Right lobe of liver (tissue), 6 donors: ENCODE data around the gene KCNMA1. TPM values are rescaled to one million over a fixed set of nuclear protein-coding genes. Genes with fewer than 3 reads are reported as not detected.

Experiments
- ATAC-seq, 4 donors: fragments of 200-7000 bp; cut with Tn5 transposase; one replicate each; pipeline ENCODE4 v1.9.1; 2020; ENCODE audit warnings: mild to moderate bottlenecking in 4 of 4, moderate library complexity in 4 of 4
- DNase-seq, 3 donors: peaks; one replicate each; pipeline ENCODE4 v3.0.0-alpha.2; 2020
- H3K27ac ChIP-seq, 3 donors: fragments of 200-600 bp; one replicate each; pipeline ENCODE4 v1.8.0; 2022
- H3K27me3 ChIP-seq, 2 donors: fragments of 200-600 bp; one replicate each; pipeline ENCODE4 v1.8.0; 2022
- H3K36me3 ChIP-seq, 4 donors: fragments of 200-600 bp; sonication (generic) in 1 of 4; one replicate each; pipeline versions ENCODE4 v1.5.1 to v1.8.0; 2017 to 2022; ENCODE audit warnings: control low read depth in 1 of 4
- H3K4me1 ChIP-seq, 4 donors: fragments of 200-600 bp; sonication (generic) in 1 of 4; one replicate each; pipeline versions ENCODE4 v1.5.1 to v1.8.0; 2017 to 2022; ENCODE audit warnings: control low read depth in 1 of 4
- H3K4me3 ChIP-seq, 3 donors: fragments of 200-600 bp; one replicate each; pipeline ENCODE4 v1.8.0; 2022
- H3K9me3 ChIP-seq, 4 donors: fragments of 200-600 bp; sonication (generic) in 1 of 4; one replicate each; pipeline versions ENCODE4 v1.5.1 to v1.8.0; 2017 to 2022; ENCODE audit warnings: control low read depth in 1 of 4
- POLR2A ChIP-seq: fragments of 450-650 bp; IDR thresholded peaks from one replicate; pipeline ENCODE4 v1.6.1; 2017; ENCODE audit warnings: antibody characterized with exemption, mild to moderate bottlenecking
- WGBS: methylation state at CpG from one replicate; pipeline ENCODE4 v1.1.6; 2018; ENCODE audit warnings: low coverage, low lambda C conversion rate; ENCODE audit not compliant: insufficient coverage; ENCODE audit errors: missing lambda C conversion rate; 5-methylcytosine and 5-hydroxymethylcytosine counted together
- intact Hi-C, 2 donors: fragments of 100-400 bp; cut with DNase I; formaldehyde crosslinking; loops; one replicate each; pipeline versions ENCODE4 v1.11.2 to v1.14.1; 2022
- total RNA-seq, 6 experiments: library from RNA; depleted of rRNA in 2 of 6; stranded (reverse); fragments of >200 nt in 2 of 6; fragmentation: NEBNext Ultra II Directional in 3 of 6; extraction: Animal tissue kit (Norgen Biotek cat#: 25700) in 3 of 6; gene quantifications; one replicate each; pipeline versions ENCODE4 v1.1.0 to v1.2.4, GENCODE V29; 2016 to 2023
- TF ChIP-seq, protein P1 (sequence below), 4 donors: fragments of 200-600 bp in 3 of 4; fragments of 450-650 bp in 1 of 4; IDR thresholded peaks; one replicate each; pipeline versions ENCODE4 v1.5.1 to v1.8.0; 2016 to 2022; ENCODE audit warnings: antibody characterized with exemption in 4 of 4, mild to moderate bottlenecking in 2 of 4
- donor health status: DM: no; HTN: yes; CAD: no.
- donor health status: DM: no; HTN: no; CAD: no.
- donor health status: DM: no; HTN: no; CAD: no.
- donor health status: DM: no; HTN: yes; CAD: no.
- donor health status: DM: no; HTN: yes; CAD: no.

KCNMA1 gene
- total RNA-seq, 6 experiments from 2014 or later = 5.7 to 48.0 (median 15.1) TPM

DNA sequence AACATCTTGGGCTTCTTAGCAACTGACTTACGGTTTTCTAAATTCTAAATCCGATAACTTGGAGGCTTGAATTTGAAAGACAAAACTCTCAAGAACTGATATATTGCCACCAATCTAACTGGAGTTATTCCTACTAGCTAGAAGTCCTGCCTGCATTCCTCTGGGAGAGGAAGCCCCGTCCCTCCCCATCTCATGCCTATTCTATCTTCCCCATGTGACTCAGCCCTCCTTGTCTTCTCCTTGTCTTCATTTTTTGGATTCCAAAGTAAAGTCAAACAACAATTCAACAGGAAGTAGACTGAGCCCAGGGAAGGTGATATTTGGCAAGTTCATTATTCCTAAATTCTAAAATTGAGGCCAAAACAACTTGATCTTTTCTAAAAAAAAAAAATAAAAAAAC, 587.7 kb downstream of the KCNMA1 start:
- TF ChIP-seq, protein P1, sequence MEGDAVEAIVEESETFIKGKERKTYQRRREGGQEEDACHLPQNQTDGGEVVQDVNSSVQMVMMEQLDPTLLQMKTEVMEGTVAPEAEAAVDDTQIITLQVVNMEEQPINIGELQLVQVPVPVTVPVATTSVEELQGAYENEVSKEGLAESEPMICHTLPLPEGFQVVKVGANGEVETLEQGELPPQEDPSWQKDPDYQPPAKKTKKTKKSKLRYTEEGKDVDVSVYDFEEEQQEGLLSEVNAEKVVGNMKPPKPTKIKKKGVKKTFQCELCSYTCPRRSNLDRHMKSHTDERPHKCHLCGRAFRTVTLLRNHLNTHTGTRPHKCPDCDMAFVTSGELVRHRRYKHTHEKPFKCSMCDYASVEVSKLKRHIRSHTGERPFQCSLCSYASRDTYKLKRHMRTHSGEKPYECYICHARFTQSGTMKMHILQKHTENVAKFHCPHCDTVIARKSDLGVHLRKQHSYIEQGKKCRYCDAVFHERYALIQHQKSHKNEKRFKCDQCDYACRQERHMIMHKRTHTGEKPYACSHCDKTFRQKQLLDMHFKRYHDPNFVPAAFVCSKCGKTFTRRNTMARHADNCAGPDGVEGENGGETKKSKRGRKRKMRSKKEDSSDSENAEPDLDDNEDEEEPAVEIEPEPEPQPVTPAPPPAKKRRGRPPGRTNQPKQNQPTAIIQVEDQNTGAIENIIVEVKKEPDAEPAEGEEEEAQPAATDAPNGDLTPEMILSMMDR (IDR thresholded peaks at IDR 0.05) = no peak
- no peak for TF ChIP-seq POLR2A
- WGBS = 98% methylated on average over 3 of the region's 3 CpGs
- intact Hi-C loops = no loop called here
- ATAC-seq = no peak
- Histone ChIP-seq H3K27ac (no peak overlapping the region), H3K9me3 (no peaks in the 10 kb centered on the region), H3K4me1 (no peaks in the 10 kb centered on the region), H3K4me3 (no peak overlapping the region), H3K27me3 (no peaks in the 10 kb centered on the region), H3K36me3 (no peaks in the 10 kb centered on the region)
- DNase-seq = no peak

DNA sequence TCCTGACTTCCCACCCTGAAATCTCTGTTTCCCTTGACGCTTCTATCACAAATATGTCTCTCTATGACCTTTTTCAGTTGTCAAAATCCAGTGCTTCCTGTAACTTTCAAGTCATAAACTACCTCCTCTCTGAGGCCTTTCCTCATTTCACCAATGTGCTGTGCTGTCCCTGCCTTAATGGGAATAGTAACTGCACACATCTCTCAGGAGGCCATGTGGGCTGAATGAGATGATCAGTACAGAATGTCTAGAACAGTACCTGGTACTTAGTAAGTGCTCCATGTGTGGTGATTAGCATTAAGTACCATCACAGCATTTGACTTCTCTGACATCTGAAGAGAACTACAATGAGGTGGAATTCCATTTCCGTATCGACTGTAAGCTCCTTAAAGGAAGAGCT, 588.5 kb downstream of the KCNMA1 start:
- DNase-seq = no peak
- Histone ChIP-seq H3K27ac (no peak overlapping the region), H3K36me3 (no peaks in the 10 kb centered on the region), H3K4me1 (no peaks in the 10 kb centered on the region), H3K27me3 (no peaks in the 10 kb centered on the region), H3K4me3 (no peak overlapping the region), H3K9me3 (no peaks in the 10 kb centered on the region)
- ATAC-seq = peak in 1 of 4 donors; percentile 45
- no peak for TF ChIP-seq POLR2A
- TF ChIP-seq, protein P1 (IDR thresholded peaks at IDR 0.05) = no peak
- intact Hi-C loops = no loop called here
- 77% methylated on average over 3 of the region's 3 CpGs for WGBS

DNA sequence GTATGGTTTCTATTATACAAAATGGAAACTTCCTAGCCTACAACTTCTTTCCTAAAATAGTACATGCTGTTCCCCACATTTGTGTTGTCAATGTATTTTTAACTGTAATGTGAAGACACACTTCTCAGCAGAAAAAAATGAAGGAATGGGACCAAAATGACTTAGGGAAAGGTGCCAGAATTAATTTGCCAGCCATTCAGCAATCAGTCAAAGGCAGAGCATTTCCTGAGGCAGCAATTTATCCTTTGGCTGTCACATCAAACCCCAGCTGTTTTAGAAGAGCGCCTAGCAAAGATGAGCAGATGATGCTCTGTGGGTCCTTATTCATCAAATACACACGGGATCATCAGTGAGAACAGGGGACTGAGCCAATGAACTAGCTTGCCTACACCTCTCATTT, 592.5 kb downstream of the KCNMA1 start:
- no peaks in the 10 kb centered on the region for H3K27me3 ChIP-seq
- H3K4me3 ChIP-seq = no peak overlapping the region
- intact Hi-C loops = no loop called here
- no peak for ATAC-seq
- no peak for DNase-seq
- no peaks in the 10 kb centered on the region for H3K36me3 ChIP-seq
- no peaks in the 10 kb centered on the region for H3K4me1 ChIP-seq
- 85% methylated on average over 2 of the region's 2 CpGs for WGBS
- TF ChIP-seq, protein P1 (IDR thresholded peaks at IDR 0.05) = no peak
- TF ChIP-seq POLR2A = no peak
- no peak overlapping the region for H3K27ac ChIP-seq
- H3K9me3 ChIP-seq = no peaks in the 10 kb centered on the region

DNA sequence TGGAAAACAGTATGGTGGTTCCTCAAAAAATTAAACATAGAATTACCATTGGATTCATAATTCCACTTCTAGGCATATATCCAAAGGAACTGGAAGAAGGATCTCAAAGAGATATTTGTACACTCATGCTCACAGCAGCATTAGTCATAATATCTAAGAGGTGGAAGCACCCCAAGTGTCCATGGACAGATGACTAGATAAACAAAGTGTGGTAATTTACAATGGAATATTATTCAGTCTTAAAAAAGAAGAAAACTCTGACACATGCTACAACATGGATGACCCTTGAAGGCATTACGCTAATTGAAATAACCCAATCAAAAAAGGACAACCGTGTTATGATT, 594.2 kb downstream of the KCNMA1 start:
- no peak for TF ChIP-seq POLR2A
- TF ChIP-seq, protein P1 (IDR thresholded peaks at IDR 0.05) = no peak
- Histone ChIP-seq H3K27ac (no peak overlapping the region), H3K4me3 (no peak overlapping the region), H3K27me3 (no peaks in the 10 kb centered on the region), H3K4me1 (no peaks in the 10 kb centered on the region), H3K9me3 (no peaks in the 10 kb centered on the region), H3K36me3 (no peaks in the 10 kb centered on the region)
- intact Hi-C loops = no loop called here
- DNase-seq (no peak), ATAC-seq (no peak)
- 73% methylated on average over 2 of the region's 2 CpGs for WGBS
